HepG2 (cell line): ENCODE results near the gene MPV17L. TPM values are rescaled to one million over a fixed set of nuclear protein-coding genes. Genes with fewer than 3 reads are reported as not detected.

Experiments
- ATAC-seq: fragments of 200-7000 bp; cut with Tn5 transposase; 3 replicates; pipeline ENCODE4 v1.9.1; 2020; ENCODE audit warnings: mild to moderate bottlenecking, moderate library complexity
- BruUV-seq: library from RNA; stranded (reverse); fragments of 400-500 nt; replicated peaks from 2 replicates; lab custom pipeline; 2021; lab: Mats Ljungman, UMichigan
- CTCF ChIA-PET: fragments of 300-600 bp; formaldehyde crosslinking; extraction: SDS; loops from one replicate; lab custom pipeline; 2021; ENCODE audit warnings: low total read pairs, inconsistent platforms, low intra/inter-chr PET ratio; lab: Yijun Ruan, JAX
- POLR2A ChIA-PET: fragments of 350-600 bp; sonication (Branson Sonifier 250); formaldehyde crosslinking; loops from one replicate; lab custom pipeline; 2020; ENCODE audit warnings: antibody characterized with exemption, inconsistent platforms; lab: Yijun Ruan, JAX
- DNase-seq: peaks from one replicate; pipeline ENCODE4 v3.0.0-alpha.2; 2015; ENCODE audit warnings: low spot score
- FAIRE-seq: peaks from 3 replicates; lab custom pipeline; 2011; peaks lifted over from hg19 to GRCh38; lab: Jason Lieb, UNC
- H2AFZ ChIP-seq: one replicate; pipeline ENCODE4 v1.6.1; 2011; ENCODE audit warnings: low read length, inconsistent platforms
- H3K27ac ChIP-seq: fragments of 300-600 bp; 3 replicates; pipeline ENCODE4 v1.8.0; 2011; ENCODE audit warnings: mixed run types, mild to moderate bottlenecking, mixed read lengths, low read length, inconsistent platforms; ENCODE audit not compliant: insufficient read depth; ENCODE audit errors: extremely low read length
- H3K27me3 ChIP-seq, 2 experiments: fragments of 200-600 bp in 1 of 2; 2 replicates in 1 of 2; 3 replicates in 1 of 2; pipeline versions ENCODE4 v1.6.0 to v1.8.0; 2011; ENCODE audit warnings: low read length in 2 of 2, mild to moderate bottlenecking in 2 of 2, moderate library complexity in 2 of 2, inconsistent platforms in 1 of 2; ENCODE audit not compliant: insufficient read depth in 2 of 2, control insufficient read depth in 1 of 2
- H3K36me3 ChIP-seq, 2 experiments: fragments of 200-600 bp in 1 of 2; replicated peaks in 1 of 2; 2 replicates in 1 of 2; 3 replicates in 1 of 2; pipeline versions ENCODE4 v1.5.1 to v1.8.0; 2011; ENCODE audit warnings: low read length in 2 of 2, inconsistent platforms in 1 of 2; ENCODE audit not compliant: insufficient read depth in 2 of 2, control insufficient read depth in 1 of 2
- H3K4me1 ChIP-seq: 2 replicates; pipeline ENCODE4 v1.5.1; 2012; ENCODE audit warnings: low read length, inconsistent platforms; ENCODE audit not compliant: insufficient read depth
- H3K4me2 ChIP-seq: 2 replicates; pipeline ENCODE4 v1.6.0; 2011; ENCODE audit warnings: low read depth, low read length, inconsistent platforms
- H3K4me3 ChIP-seq, 3 experiments: fragments of 200-600 bp in 1 of 3; sonication (generic), shearing (Covaris generic) in 1 of 3; replicated peaks in 1 of 3; 2 replicates each; pipeline ENCODE4 v1.5.1; 2011 to 2016; ENCODE audit warnings: low read length in 3 of 3, inconsistent platforms in 2 of 3, low read depth in 2 of 3, mild to moderate bottlenecking in 2 of 3, control low read depth in 1 of 3, mixed read lengths in 1 of 3; ENCODE audit not compliant: insufficient read depth in 1 of 3
- H3K79me2 ChIP-seq: one replicate; pipeline ENCODE4 v1.6.1; 2011; ENCODE audit warnings: low read length, inconsistent platforms; ENCODE audit not compliant: insufficient read depth
- H3K9ac ChIP-seq: 2 replicates; pipeline ENCODE4 v1.6.0; 2011; ENCODE audit warnings: mild to moderate bottlenecking, low read depth, low read length, inconsistent platforms; ENCODE audit not compliant: insufficient read depth
- H3K9me3 ChIP-seq: 2 replicates; pipeline ENCODE4 v1.5.1; 2012; ENCODE audit warnings: mild to moderate bottlenecking, low read length
- H4K20me1 ChIP-seq: 2 replicates; pipeline ENCODE4 v1.6.0; 2011; ENCODE audit warnings: inconsistent platforms, mild to moderate bottlenecking, low read length, moderate library complexity; ENCODE audit not compliant: insufficient read depth
- ZNF512B ChIP-seq: sonication (generic); formaldehyde crosslinking; IDR thresholded peaks from 2 replicates; pipeline ENCODE4 v1.5.1; 2020; ENCODE audit warnings: missing genetic modification reagents, mild to moderate bottlenecking, borderline replicate concordance
- ZNF569 ChIP-seq: sonication (generic); formaldehyde crosslinking; IDR thresholded peaks from 2 replicates; pipeline ENCODE4 v1.5.0; 2020; ENCODE audit warnings: mild to moderate bottlenecking, missing genetic modification reagents, moderate library complexity, borderline replicate concordance
- ZNF737 ChIP-seq: sonication (generic); formaldehyde crosslinking; IDR thresholded peaks from 2 replicates; pipeline ENCODE4 v1.5.0; 2020; ENCODE audit warnings: missing genetic modification reagents, mild to moderate bottlenecking, borderline replicate concordance
- WGBS: methylation state at CpG from one replicate; pipeline ENCODE4 v1.1.6; 2017; ENCODE audit warnings: low lambda C conversion rate; 5-methylcytosine and 5-hydroxymethylcytosine counted together
- in situ Hi-C: cut with HindIII; loops from 2 replicates; pipeline ENCODE4 v1.10.0; 2017; ENCODE audit warnings: low pct_unique_long_range_greater_than_20kb; ENCODE audit not compliant: extremely low pct_ligation_motif_present
- intact Hi-C: fragments of 100-400 bp; cut with micrococcal nuclease; formaldehyde crosslinking; loops from one replicate; pipeline ENCODE4 v1.10.0; 2022; ENCODE audit not compliant: unreplicated experiment
- polyA plus RNA-seq, 8 experiments: library from polyadenylated mRNA; depleted of rRNA in 3 of 8; stranded (reverse) in 7 of 8; unstranded in 1 of 8; fragments of >200 nt; fragmentation: Illumina TruSeq in 4 of 8; extraction: Trizol in 4 of 8; gene quantifications; 2 replicates each; pipeline versions ENCODE4 v1.2.1 to v1.2.3, GENCODE V29; 2011 to 2016; ENCODE audit warnings: low read depth in 4 of 8, missing spikeins in 1 of 8, mixed read lengths in 1 of 8; ENCODE audit not compliant: insufficient read depth in 1 of 8
- total RNA-seq, 5 experiments: library from RNA; depleted of rRNA; stranded (reverse); fragments of >200 nt; fragmentation: Illumina TruSeq; extraction: Trizol; gene quantifications; 2 replicates each; pipeline ENCODE4 v1.2.3, GENCODE V29; 2016; ENCODE audit warnings: low read depth in 1 of 5

Gene MPV17L
- total and polyA plus RNA-seq, 2 of the 13 experiments (the other 11 are each of a cell fraction or from before 2014, with no cell fraction given) = 34.7 to 63.8 TPM

GRCh38 chr16:15461376-15461775 is 65.8 kb downstream of the MPV17L start:
- FAIRE-seq = no peak
- 70% methylated on average over 6 of the region's 6 CpGs for WGBS

More at GRCh38 chr16:15461376-15461775, 65.8 kb downstream of the MPV17L start:
- in situ Hi-C loops (no loop called here), intact Hi-C loops (no loop called here)
- H3K27ac ChIP-seq = no peak overlapping the region
- no peak overlapping the region for H3K9ac ChIP-seq
- no peak for TF ChIP-seq ZNF737
- no peak for TF ChIP-seq ZNF569 (CRISPR knock-in tag)
- TF ChIP-seq ZNF512B (CRISPR knock-in tag) = no peak
- no peaks in the 10 kb centered on the region for H3K36me3 ChIP-seq
- no peak overlapping the region for H2AFZ ChIP-seq
- ChIA-PET CTCF (no interaction called here), POLR2A (no interaction called here)
- no peak overlapping the region for H3K4me3 ChIP-seq
- H3K79me2 ChIP-seq = no peaks in the 10 kb centered on the region
- no peaks in the 10 kb centered on the region for H4K20me1 ChIP-seq
- ATAC-seq (no peak), DNase-seq (no peak)
- H3K4me2 ChIP-seq = no peak overlapping the region
- H3K27me3 ChIP-seq = no peaks in the 10 kb centered on the region
- no TSS peak for BruUV-seq
- no peaks in the 10 kb centered on the region for H3K9me3 ChIP-seq
- peaks cover 14% of the 10 kb centered on the region for H3K4me1 ChIP-seq

Other genes with a start within 250 kb of the MPV17L start
- gene NPIPA5, start 17.5 kb upstream of the MPV17L start, total RNA-seq (2016; rRNA removed; fragmentation: Illumina TruSeq; extraction: Trizol) = 9.7 and 10.7 TPM in 2 replicates
- 21.5 and 26.9 TPM in 2 replicates for gene NPIPA5, start 17.5 kb upstream of the MPV17L start, polyA plus RNA-seq (2011; rRNA removed)
- gene BMERB1, start 38.8 kb downstream of the MPV17L start, total RNA-seq (2016; rRNA removed; fragmentation: Illumina TruSeq; extraction: Trizol) = 1.2 and 1.4 TPM in 2 replicates
- gene BMERB1, start 38.8 kb downstream of the MPV17L start, polyA plus RNA-seq (2011; rRNA removed) = 1.4 and 2.5 TPM in 2 replicates
- gene MARF1, start 247.4 kb downstream of the MPV17L start, total RNA-seq (2016; rRNA removed; fragmentation: Illumina TruSeq; extraction: Trizol) = 8.7 and 12.6 TPM in 2 replicates
- gene MARF1, start 247.4 kb downstream of the MPV17L start, polyA plus RNA-seq (2011; rRNA removed) = 19.3 and 20.7 TPM in 2 replicates